Liver (tissue), 9 donors: ENCODE data around the gene ANKRD28. TPM values are rescaled to one million over a fixed set of nuclear protein-coding genes. Genes with fewer than 3 reads are reported as not detected.

Experiments used
- DNase-seq: peaks from one replicate; pipeline ENCODE4 v3.0.0-alpha.2; 2017; ENCODE audit warnings: low spot score
- H3K27ac ChIP-seq, 2 donors: one replicate each; pipeline ENCODE4 v1.7.0; 2013; ENCODE audit warnings: inconsistent platforms in 2 of 2, low read length in 2 of 2, control low read depth in 1 of 2, low read depth in 1 of 2, mild to moderate bottlenecking in 1 of 2
- H3K27me3 ChIP-seq, 4 donors: one replicate each; pipeline versions ENCODE4 v1.6.1 to v1.7.0; 2013; ENCODE audit warnings: low read length in 3 of 4, inconsistent platforms in 1 of 4, mild to moderate bottlenecking in 1 of 4, moderate library complexity in 1 of 4; ENCODE audit not compliant: control insufficient read depth in 4 of 4, insufficient read depth in 4 of 4
- H3K36me3 ChIP-seq, 4 donors: one replicate each; pipeline versions ENCODE4 v1.6.1 to v1.7.0; 2013; ENCODE audit warnings: low read length in 3 of 4, mild to moderate bottlenecking in 3 of 4, low read depth in 1 of 4, moderate library complexity in 1 of 4; ENCODE audit not compliant: control insufficient read depth in 4 of 4, insufficient read depth in 3 of 4
- H3K4me1 ChIP-seq, 4 donors: one replicate each; pipeline versions ENCODE4 v1.6.1 to v1.7.0; 2013; ENCODE audit warnings: low read length in 3 of 4, mild to moderate bottlenecking in 3 of 4, moderate library complexity in 1 of 4; ENCODE audit not compliant: control insufficient read depth in 4 of 4, insufficient read depth in 4 of 4
- H3K4me3 ChIP-seq, 3 donors: one replicate each; pipeline versions ENCODE4 v1.6.1 to v1.7.0; 2013; ENCODE audit warnings: low read length in 3 of 3, control low read depth in 1 of 3, low read depth in 1 of 3, mild to moderate bottlenecking in 1 of 3
- H3K9ac ChIP-seq, 2 donors: one replicate each; pipeline ENCODE4 v1.7.0; 2013; ENCODE audit warnings: low read length in 2 of 2, mild to moderate bottlenecking in 2 of 2, moderate library complexity in 2 of 2, control low read depth in 1 of 2, low read depth in 1 of 2
- H3K9me3 ChIP-seq, 4 donors: one replicate each; pipeline versions ENCODE4 v1.6.1 to v1.7.0; 2013; ENCODE audit warnings: low read length in 3 of 4; ENCODE audit not compliant: control insufficient read depth in 4 of 4
- ATF3 ChIP-seq: IDR thresholded peaks from 2 replicates; pipeline ENCODE4 v1.6.1; 2016; ENCODE audit warnings: antibody characterized with exemption
- CTCF ChIP-seq: fragments of 150-350 bp; IDR thresholded peaks from 2 replicates; pipeline ENCODE4 v1.5.1; 2017; ENCODE audit warnings: improper control_type of control experiment, low read depth, low read length; ENCODE audit not compliant: missing input control
- EGR1 ChIP-seq, 2 donors: IDR thresholded peaks; 2 replicates each; pipeline ENCODE4 v1.6.1; 2016 to 2018; ENCODE audit warnings: antibody characterized with exemption in 2 of 2, low read depth in 2 of 2
- FOXA2 ChIP-seq: IDR thresholded peaks from 2 replicates; pipeline ENCODE4 v1.6.1; 2016; ENCODE audit warnings: antibody characterized with exemption
- GABPA ChIP-seq, 2 donors: IDR thresholded peaks in 1 of 2; conservative IDR thresholded peaks in 1 of 2; 2 replicates each; pipeline ENCODE4 v1.6.1; 2016; ENCODE audit warnings: antibody characterized with exemption in 2 of 2, mild to moderate bottlenecking in 1 of 2, moderate library complexity in 1 of 2
- HNF4A ChIP-seq, 2 donors: conservative IDR thresholded peaks; 2 replicates each; pipeline ENCODE4 v1.6.1; 2016; ENCODE audit warnings: antibody characterized with exemption in 2 of 2, mild to moderate bottlenecking in 2 of 2
- HNF4G ChIP-seq: IDR thresholded peaks from 2 replicates; pipeline ENCODE4 v1.6.1; 2016; ENCODE audit warnings: antibody characterized with exemption
- JUND ChIP-seq, 2 donors: IDR thresholded peaks; 2 replicates each; pipeline ENCODE4 v1.6.1; 2016; ENCODE audit warnings: antibody characterized with exemption in 2 of 2
- MAX ChIP-seq: IDR thresholded peaks from 2 replicates; pipeline ENCODE4 v1.6.1; 2016; ENCODE audit warnings: antibody characterized with exemption
- NR2F2 ChIP-seq: IDR thresholded peaks from 2 replicates; pipeline ENCODE4 v1.6.1; 2016; ENCODE audit warnings: antibody characterized with exemption
- RAD21 ChIP-seq, 2 donors: IDR thresholded peaks; 2 replicates each; pipeline ENCODE4 v1.6.1; 2016; ENCODE audit warnings: antibody characterized with exemption in 2 of 2, mild to moderate bottlenecking in 2 of 2
- REST ChIP-seq: IDR thresholded peaks from 2 replicates; pipeline ENCODE4 v1.6.1; 2016; ENCODE audit warnings: antibody characterized with exemption, mild to moderate bottlenecking
- RXRA ChIP-seq, 2 donors: IDR thresholded peaks; 2 replicates each; pipeline ENCODE4 v1.6.1; 2017 to 2018; ENCODE audit warnings: antibody characterized with exemption in 2 of 2, mild to moderate bottlenecking in 1 of 2
- TAF1 ChIP-seq: conservative IDR thresholded peaks from 2 replicates; pipeline ENCODE4 v1.6.1; 2016; ENCODE audit warnings: antibody characterized with exemption, mild to moderate bottlenecking
- YY1 ChIP-seq: IDR thresholded peaks from 2 replicates; pipeline ENCODE4 v1.6.1; 2016; ENCODE audit warnings: antibody characterized with exemption, mild to moderate bottlenecking
- ZBTB33 ChIP-seq: IDR thresholded peaks from 2 replicates; pipeline ENCODE4 v1.6.1; 2016; ENCODE audit warnings: antibody characterized with exemption
- WGBS: extraction: QIAGEN DNeasy Blood & Tissue Kit; methylation state at CpG from one replicate; pipeline ENCODE4 v1.1.7; 2013; 5-methylcytosine and 5-hydroxymethylcytosine counted together
- polyA plus RNA-seq, 2 donors: library from polyadenylated mRNA; stranded (reverse) in 1 of 2; unstranded in 1 of 2; fragments of 200-250 nt in 1 of 2; fragments of >200 nt in 1 of 2; fragmentation: Nextera tagmentation in 1 of 2; extraction: Ambion mirVana in 1 of 2; gene quantifications; one replicate each; pipeline versions ENCODE4 v1.2.1 to v1.2.3, GENCODE V29; 2013 to 2015
- total RNA-seq, 2 donors: library from RNA; depleted of rRNA; stranded (reverse); fragments of >200 nt; gene quantifications; one replicate each; pipeline ENCODE4 v1.2.3, GENCODE V29; 2014
- donor health status: healthy.
- donor health status: healthy.
- donor health status: healthy.
- donor health status: healthy.
- donor health status: healthy.

ANKRD28 gene
- total and polyA plus RNA-seq, 4 donors, result 9.2 to 39.1 (median 16.8) TPM

- no peak for DNase-seq
- Histone ChIP-seq H3K4me1 (peaks cover 0 to 2% (median 0%) of the 10 kb centered on the region in 4 donors), H3K4me3 (no peak overlapping the region), H3K9me3 (no peaks in the 10 kb centered on the region), H3K27me3 (no peaks in the 10 kb centered on the region), H3K27ac (no peak overlapping the region), H3K9ac (no peak overlapping the region), H3K36me3 (no peaks in the 10 kb centered on the region)
- TF ChIP-seq CTCF (no peak), JUND (IDR thresholded peaks at IDR 0.05) (no peak), FOXA2 (no peak), EGR1 (IDR thresholded peaks at IDR 0.05; ENCODE audit: low read depth in 2 of 2) (no peak), RXRA (IDR thresholded peaks at IDR 0.05) (no peak), ATF3 (no peak), YY1 (no peak), GABPA (IDR thresholded peaks at IDR 0.05 in 1 of 2, conservative IDR thresholded peaks at IDR 0.05 in 1 of 2) (no peak), RAD21 (IDR thresholded peaks at IDR 0.05) (no peak), HNF4G (no peak), REST (no peak), NR2F2 (no peak), HNF4A (conservative IDR thresholded peaks at IDR 0.05) (no peak), ZBTB33 (no peak)
- WGBS, result 97% methylated on average over 7 of the region's 7 CpGs
Measured at GRCh38 chr3:15823092-15823491, 25.3 kb upstream of the ANKRD28 start.

GRCh38 chr3:15822281-15822680 is 24.5 kb upstream of the ANKRD28 start:
- Histone ChIP-seq H3K4me1 (peaks cover 0 to 3% (median 0%) of the 10 kb centered on the region in 4 donors), H3K9me3 (no peaks in the 10 kb centered on the region), H3K27ac (no peak overlapping the region), H3K27me3 (no peaks in the 10 kb centered on the region), H3K36me3 (no peaks in the 10 kb centered on the region), H3K9ac (no peak overlapping the region), H3K4me3 (no peak overlapping the region)
- DNase-seq, result no peak
- 95% methylated on average over 2 of the region's 2 CpGs for WGBS
- TF ChIP-seq HNF4A (conservative IDR thresholded peaks at IDR 0.05), result no peak
- no peak for TF ChIP-seq ATF3
- TF ChIP-seq ZBTB33, result no peak
- TF ChIP-seq YY1, result no peak
- TF ChIP-seq NR2F2, result no peak
- no peak for TF ChIP-seq RXRA (IDR thresholded peaks at IDR 0.05)
- TF ChIP-seq TAF1, result no peak
- TF ChIP-seq FOXA2, result no peak
- TF ChIP-seq MAX, result no peak
- TF ChIP-seq CTCF, result no peak
- TF ChIP-seq JUND (IDR thresholded peaks at IDR 0.05), result no peak
- TF ChIP-seq EGR1 (IDR thresholded peaks at IDR 0.05; ENCODE audit: low read depth in 2 of 2), result no peak
- TF ChIP-seq RAD21 (IDR thresholded peaks at IDR 0.05), result no peak
- TF ChIP-seq GABPA (IDR thresholded peaks at IDR 0.05 in 1 of 2, conservative IDR thresholded peaks at IDR 0.05 in 1 of 2), result no peak
